Kidney glomerular epithelial cell (primary cell): ENCODE results near the gene RAB6B.
A peak's percentile ranks its signal among the peaks of the same experiment; 100 is the strongest.

Experiments used
- DNase-seq: peaks from one replicate; lab custom pipeline; 2025; lab: John Stamatoyannopoulos, UW

RAB6B gene

GRCh38 chr3:133930341-133930933 lies 34.8 kb upstream of the RAB6B start:
- DNase-seq = peak; percentile 58

- DNase-seq = no peak
Observed at GRCh38 chr3:133928903-133929607, 33.4 kb upstream of the RAB6B start.

GRCh38 chr3:133928136-133928893 lies 32.6 kb upstream of the RAB6B start:
- DNase-seq = no peak

GRCh38 chr3:133927540-133928066 lies 31.9 kb upstream of the RAB6B start:
- peak; percentile 4 for DNase-seq

- DNase-seq = no peak
Observed at GRCh38 chr3:133926736-133927539, 31.3 kb upstream of the RAB6B start.

- DNase-seq = no peak
Observed at GRCh38 chr3:133925960-133926735, 30.5 kb upstream of the RAB6B start.

GRCh38 chr3:133924041-133924440 lies 28.4 kb upstream of the RAB6B start:
- DNase-seq = no peak

- DNase-seq = no peak
Observed at GRCh38 chr3:133921592-133921991, 25.9 kb upstream of the RAB6B start.

GRCh38 chr3:133917144-133917543 lies 21.5 kb upstream of the RAB6B start:
- no peak for DNase-seq

GRCh38 chr3:133915685-133916658 lies 20.3 kb upstream of the RAB6B start:
- DNase-seq = peak; percentile 52

- DNase-seq = no peak
Observed at GRCh38 chr3:133914839-133915600, 19.3 kb upstream of the RAB6B start.

- no peak for DNase-seq
Observed at GRCh38 chr3:133910422-133910821, 14.7 kb upstream of the RAB6B start.

GRCh38 chr3:133905376-133905775 lies 9.7 kb upstream of the RAB6B start:
- no peak for DNase-seq

GRCh38 chr3:133901847-133902246 lies 6.2 kb upstream of the RAB6B start:
- no peak for DNase-seq

- no peak for DNase-seq
Observed at GRCh38 chr3:133901083-133901482, 5.4 kb upstream of the RAB6B start.

- no peak for DNase-seq
Observed at GRCh38 chr3:133899311-133899710, 3.6 kb upstream of the RAB6B start.

GRCh38 chr3:133897547-133897946 lies 1.9 kb upstream of the RAB6B start:
- DNase-seq = no peak

- DNase-seq = no peak
Observed at GRCh38 chr3:133896002-133896761, 500 bp upstream of the RAB6B start.
